GM12878 (cell line): ENCODE measurements around the gene STAMBPL1. TPM values are rescaled to one million over a fixed set of nuclear protein-coding genes. Genes with fewer than 3 reads are reported as not detected.

ENCODE experiments used
- ATAC-seq: fragments of 200-7000 bp; cut with Tn5 transposase; 3 replicates; pipeline ENCODE4 v1.9.1; 2020; ENCODE audit warnings: mild to moderate bottlenecking, moderate library complexity
- BruUV-seq: library from RNA; stranded (reverse); fragments of 400-500 nt; replicated peaks from 2 replicates; lab custom pipeline; 2021; lab: Mats Ljungman, UMichigan
- CTCF ChIA-PET: fragments of 300-600 bp; sonication (Branson Sonifier 250); formaldehyde crosslinking; extraction: SDS; loops from one replicate; lab custom pipeline; 2021; ENCODE audit warnings: inconsistent platforms; lab: Yijun Ruan, JAX
- POLR2A ChIA-PET: fragments of 350-600 bp; formaldehyde crosslinking; extraction: SDS; loops from one replicate; lab custom pipeline; 2021; ENCODE audit warnings: inconsistent platforms; lab: Charles Lee
- RAD21 ChIA-PET: fragments of 300-600 bp; sonication (Branson Sonifier 250); formaldehyde crosslinking; loops from one replicate; lab custom pipeline; 2023; ENCODE audit warnings: antibody characterized with exemption; ENCODE audit not compliant: unreplicated experiment; lab: Charles Lee
- SMC1A ChIA-PET: fragments of 300-600 bp; sonication (Branson Sonifier 250); formaldehyde crosslinking; loops from one replicate; lab custom pipeline; 2023; ENCODE audit not compliant: unreplicated experiment, uncharacterized antibody; lab: Charles Lee
- DNase-seq: peaks from one replicate; pipeline ENCODE4 v3.0.0-alpha.2; 2011; ENCODE audit warnings: low read depth, low spot score
- FAIRE-seq: peaks from 3 replicates; lab custom pipeline; 2011; peaks lifted over from hg19 to GRCh38; lab: Jason Lieb, UNC
- H2AFZ ChIP-seq: 2 replicates; pipeline ENCODE4 v1.6.0; 2011; ENCODE audit warnings: low read depth, low read length, control low read depth; ENCODE audit not compliant: control insufficient read depth
- H3K27ac ChIP-seq: 2 replicates; pipeline ENCODE4 v1.5.1; 2011; ENCODE audit warnings: control low read depth; ENCODE audit not compliant: control insufficient read depth, insufficient read depth
- H3K27me3 ChIP-seq, 2 experiments: replicated peaks in 1 of 2; 2 replicates each; pipeline versions ENCODE4 v1.6.0 to v1.6.1; 2011; ENCODE audit warnings: low read length in 1 of 2; ENCODE audit not compliant: control insufficient read depth in 2 of 2, insufficient read depth in 2 of 2
- H3K36me3 ChIP-seq, 2 experiments: 2 replicates each; pipeline ENCODE4 v1.5.1; 2011; ENCODE audit warnings: low read length in 1 of 2; ENCODE audit not compliant: control insufficient read depth in 2 of 2, insufficient read depth in 2 of 2
- H3K4me1 ChIP-seq: 2 replicates; pipeline ENCODE4 v1.6.1; 2011; ENCODE audit warnings: mild to moderate bottlenecking, low read length, moderate library complexity, mixed read lengths; ENCODE audit not compliant: control insufficient read depth, insufficient read depth
- H3K4me2 ChIP-seq: 2 replicates; pipeline ENCODE4 v1.6.0; 2011; ENCODE audit warnings: control low read depth; ENCODE audit not compliant: control insufficient read depth, insufficient read depth
- H3K4me3 ChIP-seq: fragments of 200-600 bp; sonication (generic); 2 replicates; pipeline ENCODE4 v1.5.1; 2016
- H3K79me2 ChIP-seq: 2 replicates; pipeline ENCODE4 v1.6.0; 2011; ENCODE audit warnings: low read length; ENCODE audit not compliant: control insufficient read depth, insufficient read depth
- H3K9ac ChIP-seq: 2 replicates; pipeline ENCODE4 v1.8.0; 2011; ENCODE audit warnings: low read length, control low read depth, mixed read lengths; ENCODE audit not compliant: control insufficient read depth, insufficient read depth
- H3K9me3 ChIP-seq: replicated peaks from 3 replicates; pipeline ENCODE4 v1.5.1; 2011; ENCODE audit warnings: mild to moderate bottlenecking, low read length; ENCODE audit not compliant: control insufficient read depth, insufficient read depth
- H4K20me1 ChIP-seq: 2 replicates; pipeline ENCODE4 v1.6.0; 2011; ENCODE audit not compliant: control insufficient read depth, insufficient read depth
- ATF7 ChIP-seq: fragments of 450-650 bp; IDR thresholded peaks from 2 replicates; pipeline ENCODE4 v1.6.1; 2016; ENCODE audit warnings: low read depth, mild to moderate bottlenecking
- BACH1 ChIP-seq: fragments of 450-650 bp; IDR thresholded peaks from 2 replicates; pipeline ENCODE4 v1.6.1; 2017; ENCODE audit warnings: mild to moderate bottlenecking, borderline replicate concordance
- CREM ChIP-seq: IDR thresholded peaks from 2 replicates; pipeline ENCODE4 v1.6.1; 2014; ENCODE audit warnings: antibody characterized with exemption, low read depth
- ETV6 ChIP-seq, 2 experiments: fragments of 450-650 bp in 1 of 2; IDR thresholded peaks in 1 of 2; conservative IDR thresholded peaks in 1 of 2; 2 replicates each; pipeline ENCODE4 v1.6.1; 2014; ENCODE audit warnings: antibody characterized with exemption in 1 of 2, borderline replicate concordance in 1 of 2, low read depth in 1 of 2, mild to moderate bottlenecking in 1 of 2, moderate library complexity in 1 of 2
- HCFC1 ChIP-seq: fragments of 150-350 bp; IDR thresholded peaks from 2 replicates; pipeline ENCODE4 v1.6.1; 2014; ENCODE audit warnings: low read length
- HDAC2 ChIP-seq: fragments of 200-600 bp; sonication (generic); IDR thresholded peaks from 2 replicates; pipeline ENCODE4 v1.6.1; 2017
- IRF3 ChIP-seq: fragments of 450-650 bp; IDR thresholded peaks from 2 replicates; pipeline ENCODE4 v1.6.1; 2014; ENCODE audit warnings: mild to moderate bottlenecking
- KLF5 ChIP-seq: fragments of 450-650 bp; IDR thresholded peaks from 2 replicates; pipeline ENCODE4 v1.6.1; 2014; ENCODE audit warnings: mild to moderate bottlenecking; ENCODE audit not compliant: partially characterized antibody
- LARP7 ChIP-seq: fragments of 450-650 bp; IDR thresholded peaks from 2 replicates; pipeline ENCODE4 v1.6.1; 2017; ENCODE audit warnings: mild to moderate bottlenecking
- NBN ChIP-seq: fragments of 450-650 bp; IDR thresholded peaks from 2 replicates; pipeline ENCODE4 v1.6.1; 2016
- NR2C1 ChIP-seq: fragments of 450-650 bp; IDR thresholded peaks from 2 replicates; pipeline ENCODE4 v1.6.1; 2017; ENCODE audit warnings: antibody characterized with exemption, mild to moderate bottlenecking, moderate library complexity
- NR2C2 ChIP-seq: IDR thresholded peaks from 2 replicates; pipeline ENCODE4 v1.6.1; 2011; ENCODE audit warnings: borderline replicate concordance, low read depth; ENCODE audit not compliant: control insufficient read depth, insufficient read length
- RBBP5 ChIP-seq: fragments of 200-600 bp; sonication (generic); conservative IDR thresholded peaks from 2 replicates; pipeline ENCODE4 v1.6.1; 2016
- RCOR1 ChIP-seq: conservative IDR thresholded peaks from 2 replicates; pipeline ENCODE4 v1.6.1; 2012; ENCODE audit warnings: low read depth, low read length, improper control_type of control experiment
- ZBTB33 ChIP-seq: fragments of 450-650 bp; IDR thresholded peaks from 2 replicates; pipeline ENCODE4 v1.6.1; 2017; ENCODE audit warnings: mild to moderate bottlenecking
- ZNF622 ChIP-seq: fragments of 450-650 bp; IDR thresholded peaks from 2 replicates; pipeline ENCODE4 v1.6.1; 2017; ENCODE audit warnings: mild to moderate bottlenecking, inconsistent platforms
- ZSCAN29 ChIP-seq: fragments of 450-650 bp; IDR thresholded peaks from 2 replicates; pipeline ENCODE4 v1.6.1; 2017; ENCODE audit warnings: mild to moderate bottlenecking, moderate library complexity
- WGBS: methylation state at CpG from one replicate; pipeline ENCODE4 v1.1.6; 2016; ENCODE audit warnings: low lambda C conversion rate; ENCODE audit not compliant: insufficient replicate concordance, insufficient coverage; ENCODE audit errors: missing lambda C conversion rate; 5-methylcytosine and 5-hydroxymethylcytosine counted together
- in situ Hi-C: fragments of 300-500 bp; cut with MboI; formaldehyde crosslinking; loops from 9 replicates; pipeline ENCODE4 v1.14.3; 2018; ENCODE audit warnings: mixed read lengths
- intact Hi-C: fragments of 100-400 bp; cut with micrococcal nuclease; formaldehyde crosslinking; loops from one replicate; pipeline ENCODE4 v1.14.2; 2022; ENCODE audit not compliant: unreplicated experiment
- polyA plus RNA-seq, 11 experiments: library from polyadenylated mRNA; depleted of rRNA in 4 of 11; unstranded in 6 of 11; stranded (reverse) in 5 of 11; fragments of >200 nt; fragmentation: Nextera tagmentation in 4 of 11; fragmentation: Illumina TruSeq in 1 of 11; extraction: Ambion mirVana in 4 of 11; extraction: Trizol in 1 of 11; gene quantifications; 1 replicate in 1 of 11; 2 replicates in 10 of 11; pipeline versions ENCODE4 v1.2.1 to v1.2.3, GENCODE V29; 2011 to 2016; ENCODE audit warnings: inconsistent platforms in 2 of 11, missing spikeins in 2 of 11, low read depth in 1 of 11
- total RNA-seq, 4 experiments: library from RNA; depleted of rRNA in 3 of 4; stranded (reverse); fragments of >200 nt in 3 of 4; fragmentation: Illumina TruSeq in 1 of 4; extraction: Trizol in 1 of 4; gene quantifications; 2 replicates each; pipeline versions ENCODE4 v1.2.1 to v1.2.3, GENCODE V29; 2013 to 2021

STAMBPL1 gene
- total and polyA plus RNA-seq, 10 of the 15 experiments (the other 5 are each of a cell fraction or from before 2014, with no cell fraction given): 7.5 to 44.1 (median 25.4) TPM

- Histone ChIP-seq H3K9me3 (no peaks in the 10 kb centered on the region; the same call in 2 of the 3 replicates), H3K4me3 (no peak overlapping the region), H3K4me1 (peaks cover 21% of the 10 kb centered on the region), H3K27ac (no peak overlapping the region), H3K79me2 (peaks cover 2% of the 10 kb centered on the region; the same call in 1 of the 2 replicates), H3K36me3 (peaks cover 0 to 11% of the 10 kb centered on the region in 2 experiments; a peak in 2 of 4 replicates), H4K20me1 (no peaks in the 10 kb centered on the region), H2AFZ (no peak overlapping the region), H3K4me2 (no peak overlapping the region), H3K27me3 (no peaks in the 10 kb centered on the region), H3K9ac (no peak overlapping the region)
- WGBS: 80% methylated on average over 2 of the region's 2 CpGs
- SMC1A ChIA-PET: interaction anchor here (0.6 to 10.3 kb wide), 46 partner anchors 10 to 799 kb away, joined by 3 to 575 read pairs (median 6); partner anchors contain the start of genes CH25H, FAS and STAMBPL1
- RAD21 ChIA-PET: interaction anchor here (1.0 to 7.1 kb wide), 24 partner anchors 11 to 313 kb away, joined by 3 to 390 read pairs (median 16); partner anchors contain the start of gene FAS
- DNase-seq (no peak), ATAC-seq (no peak), FAIRE-seq (no peak)
- in situ Hi-C loops (no loop called here), intact Hi-C loops (loop anchor here (2.0 kb wide), 2 partner anchors 53 to 245 kb away; partner anchors contain the start of gene STAMBPL1)
- CTCF ChIA-PET: interaction anchor here (0.5 to 12.8 kb wide), 66 partner anchors 10 to 768 kb away, joined by 3 to 895 read pairs (median 7); partner anchors contain the start of genes ANKRD22, CH25H, FAS and IFIT5
- POLR2A ChIA-PET: interaction anchor here (1.0 to 5.6 kb wide), 4 partner anchors 54 to 280 kb away, joined by 5 to 64 read pairs (median 6); no protein-coding TSS in a partner anchor
- BruUV-seq: no TSS peak
- no peak for TF ChIP-seq ATF7
- TF ChIP-seq RCOR1: no peak
- TF ChIP-seq LARP7: no peak
- TF ChIP-seq KLF5: no peak
- TF ChIP-seq ZNF622: no peak
- no peak for TF ChIP-seq IRF3
- no peak for TF ChIP-seq RBBP5
- TF ChIP-seq BACH1: no peak
- no peak for TF ChIP-seq ETV6 (conservative IDR thresholded peaks at IDR 0.05 in 1 of 2, IDR thresholded peaks at IDR 0.05 in 1 of 2; ENCODE audit: borderline replicate concordance in 1 of 2, low read depth in 1 of 2)
- TF ChIP-seq ZSCAN29: no peak
- TF ChIP-seq HDAC2: no peak
- no peak for TF ChIP-seq HCFC1
- TF ChIP-seq NR2C2: no peak
- no peak for TF ChIP-seq CREM
- no peak for TF ChIP-seq NR2C1
- TF ChIP-seq ZBTB33: no peak
- TF ChIP-seq NBN: no peak
These were observed 53.5 kb downstream of the STAMBPL1 start for GRCh38 chr10:88933564-88933963.
